Kidney (tissue), 14 donors: Measurements from ENCODE around the gene ZBTB22. TPM values are rescaled to one million over a fixed set of nuclear protein-coding genes. Genes with fewer than 3 reads are reported as not detected.

ENCODE experiments used
- DNase-seq, 5 donors: peaks; one replicate each; pipeline ENCODE4 v3.0.0-alpha.2; 2013 to 2020
- FAIRE-seq: peaks from 2 replicates; lab custom pipeline; 2012; peaks lifted over from hg19 to GRCh38; lab: Jason Lieb, UNC
- H3K27ac ChIP-seq, 2 donors: one replicate each; pipeline ENCODE4 v1.7.0; 2013; ENCODE audit warnings: low read depth in 2 of 2, low read length in 2 of 2, inconsistent platforms in 1 of 2
- H3K27me3 ChIP-seq: one replicate; pipeline ENCODE4 v1.7.1; 2013; ENCODE audit warnings: low read length, inconsistent platforms; ENCODE audit not compliant: control insufficient read depth, insufficient read depth
- H3K36me3 ChIP-seq, 3 donors: one replicate each; pipeline versions ENCODE4 v1.7.0 to v1.7.1; 2013; ENCODE audit warnings: low read length in 3 of 3, control low read depth in 1 of 3, inconsistent platforms in 1 of 3; ENCODE audit not compliant: insufficient read depth in 3 of 3, control insufficient read depth in 2 of 3
- H3K4me1 ChIP-seq, 3 donors: one replicate each; pipeline versions ENCODE4 v1.7.0 to v1.7.1; 2013; ENCODE audit warnings: low read length in 3 of 3, inconsistent platforms in 1 of 3, low read depth in 1 of 3; ENCODE audit not compliant: control insufficient read depth in 2 of 3, insufficient read depth in 2 of 3
- H3K4me3 ChIP-seq, 3 donors: one replicate each; pipeline versions ENCODE4 v1.7.0 to v1.8.1; 2013; ENCODE audit warnings: low read length in 3 of 3, control low read depth in 1 of 3, inconsistent platforms in 1 of 3
- H3K9ac ChIP-seq, 3 donors: one replicate each; pipeline versions ENCODE4 v1.7.0 to v1.7.1; 2013; ENCODE audit warnings: low read length in 3 of 3, control low read depth in 1 of 3, inconsistent platforms in 1 of 3
- H3K9me3 ChIP-seq, 3 donors: one replicate each; pipeline versions ENCODE4 v1.7.0 to v1.7.1; 2013; ENCODE audit warnings: low read length in 3 of 3, control low read depth in 1 of 3, inconsistent platforms in 1 of 3; ENCODE audit not compliant: control insufficient read depth in 2 of 3, insufficient read depth in 1 of 3
- intact Hi-C: fragments of 100-400 bp; cut with DNase I; formaldehyde crosslinking; loops from one replicate; pipeline ENCODE4 v1.11.1; 2022
- polyA plus RNA-seq: library from polyadenylated mRNA; stranded (reverse); fragments of 350-450 nt; fragmentation: Illumina TruSeq; extraction: RNeasy Lipid Tissue Mini Kit (QIAGEN cat#74804); gene quantifications from one replicate; pipeline ENCODE4 v1.2.3, GENCODE V29; 2014; ENCODE audit warnings: low read depth, low replicate concordance; ENCODE audit not compliant: insufficient read depth
- total RNA-seq: library from RNA; stranded (reverse); fragmentation: NEBNext Ultra II Directional; extraction: Animal tissue kit (Norgen Biotek cat#: 25700); gene quantifications from one replicate; pipeline ENCODE4 v1.2.1, GENCODE V29; 2021
- TF ChIP-seq, protein P1 (sequence below): IDR thresholded peaks from 3 replicates; pipeline ENCODE4 v1.5.1; 2012; ENCODE audit warnings: mild to moderate bottlenecking, moderate library complexity, borderline replicate concordance; ENCODE audit not compliant: insufficient read depth; ENCODE audit errors: extremely low read depth
- donor health status: control.
- donor health status: control.
- donor health status: control.
- donor health status: control.
- donor health status: control.
- donor health status: DM: yes; HTN: yes; CAD: no.
- donor health status: Normal renal cell carcinoma (clear cell type).

The ZBTB22 gene
- total and polyA plus RNA-seq, 2 donors from 2014 or later, result 16.3 to 22.9 TPM

DNA sequence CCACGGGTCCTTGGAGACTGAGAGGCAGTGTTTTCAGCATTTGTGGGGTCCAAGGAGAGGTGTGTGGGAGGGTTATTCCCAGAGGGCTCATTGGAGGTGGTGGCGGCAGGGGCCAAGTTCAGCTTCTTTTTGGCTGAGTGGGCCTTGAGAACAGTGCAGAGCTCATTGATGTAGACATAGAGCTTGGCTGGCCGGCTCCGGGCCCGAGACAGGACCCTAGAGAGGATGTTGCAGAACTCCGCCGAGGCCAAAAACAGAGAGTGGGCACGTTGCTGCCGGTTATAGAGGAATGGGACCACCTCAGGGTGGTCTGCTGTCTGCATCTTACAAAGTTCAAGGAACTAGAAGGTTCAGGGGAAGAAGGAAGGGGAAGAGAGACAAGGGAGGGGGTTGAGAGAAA is 3.7 kb upstream of the ZBTB22 start:
- Histone ChIP-seq H3K36me3 (peaks cover 5 to 17% (median 11%) of the 10 kb centered on the region in 3 donors), H3K27ac (no peak overlapping the region), H3K4me1 (peaks cover 0 to 27% (median 21%) of the 10 kb centered on the region in 3 donors), H3K9ac (peak overlapping the region in 1 of 3 donors; percentile 97), H3K4me3 (no peak overlapping the region), H3K9me3 (no peaks in the 10 kb centered on the region), H3K27me3 (no peaks in the 10 kb centered on the region)
- TF ChIP-seq, protein P1, sequence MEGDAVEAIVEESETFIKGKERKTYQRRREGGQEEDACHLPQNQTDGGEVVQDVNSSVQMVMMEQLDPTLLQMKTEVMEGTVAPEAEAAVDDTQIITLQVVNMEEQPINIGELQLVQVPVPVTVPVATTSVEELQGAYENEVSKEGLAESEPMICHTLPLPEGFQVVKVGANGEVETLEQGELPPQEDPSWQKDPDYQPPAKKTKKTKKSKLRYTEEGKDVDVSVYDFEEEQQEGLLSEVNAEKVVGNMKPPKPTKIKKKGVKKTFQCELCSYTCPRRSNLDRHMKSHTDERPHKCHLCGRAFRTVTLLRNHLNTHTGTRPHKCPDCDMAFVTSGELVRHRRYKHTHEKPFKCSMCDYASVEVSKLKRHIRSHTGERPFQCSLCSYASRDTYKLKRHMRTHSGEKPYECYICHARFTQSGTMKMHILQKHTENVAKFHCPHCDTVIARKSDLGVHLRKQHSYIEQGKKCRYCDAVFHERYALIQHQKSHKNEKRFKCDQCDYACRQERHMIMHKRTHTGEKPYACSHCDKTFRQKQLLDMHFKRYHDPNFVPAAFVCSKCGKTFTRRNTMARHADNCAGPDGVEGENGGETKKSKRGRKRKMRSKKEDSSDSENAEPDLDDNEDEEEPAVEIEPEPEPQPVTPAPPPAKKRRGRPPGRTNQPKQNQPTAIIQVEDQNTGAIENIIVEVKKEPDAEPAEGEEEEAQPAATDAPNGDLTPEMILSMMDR, result no peak
- FAIRE-seq, result no peak
- intact Hi-C loops, result no loop called here
- no peak for DNase-seq

DNA sequence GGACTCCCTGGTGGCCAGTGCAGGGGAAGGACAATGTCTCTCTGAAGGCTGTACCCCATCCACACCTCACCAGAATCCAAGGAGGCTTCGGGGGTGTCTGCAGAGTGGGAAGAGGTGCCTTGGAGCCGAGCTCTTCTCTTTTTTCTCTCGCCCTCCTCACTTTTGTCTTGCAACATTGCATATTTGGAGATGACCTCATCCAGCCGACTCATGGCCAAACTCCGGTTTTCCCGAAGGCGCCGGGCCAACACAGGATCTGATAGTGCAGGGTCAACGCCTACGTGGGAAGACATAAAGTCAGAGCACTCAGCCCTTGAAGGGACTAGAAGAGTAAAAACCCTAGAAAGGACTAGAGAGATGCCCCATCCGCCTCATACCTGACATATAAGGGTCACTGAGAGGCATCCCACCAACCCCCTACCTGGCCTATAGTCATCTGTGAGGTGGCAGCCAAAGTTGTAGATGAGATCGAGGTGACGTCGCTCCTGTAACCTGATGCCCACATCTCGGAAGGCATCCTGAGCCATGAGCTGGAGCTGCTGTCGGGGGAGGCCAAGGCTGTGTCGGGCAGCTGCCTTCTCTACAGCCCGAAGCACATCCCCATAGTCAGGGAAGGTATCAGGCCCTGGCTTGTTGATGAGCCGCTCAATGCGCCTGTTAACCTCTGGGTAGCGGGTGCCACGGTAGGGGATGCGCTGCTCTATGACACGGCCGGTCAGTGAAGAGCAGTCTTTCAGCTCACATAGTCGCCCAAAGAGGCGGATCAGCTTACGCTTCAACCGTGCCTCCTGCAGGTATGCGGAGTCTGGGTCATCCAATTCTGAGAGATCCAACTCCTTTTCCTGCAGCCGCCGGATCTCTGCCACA is 3.0 kb upstream of the ZBTB22 start:
- H3K36me3 ChIP-seq, result peaks cover 5 to 17% (median 11%) of the 10 kb centered on the region in 3 donors
- DNase-seq, result peak in 3 of 5 donors; percentile 22 to 61 (median 22)
- no peak for FAIRE-seq
- H3K9ac ChIP-seq, result no peak overlapping the region
- H3K4me1 ChIP-seq, result peaks cover 0 to 29% (median 21%) of the 10 kb centered on the region in 3 donors
- H3K9me3 ChIP-seq, result no peaks in the 10 kb centered on the region
- TF ChIP-seq, protein P1, result no peak
- H3K4me3 ChIP-seq, result no peak overlapping the region
- intact Hi-C loops, result no loop called here
- H3K27ac ChIP-seq, result no peak overlapping the region
- no peaks in the 10 kb centered on the region for H3K27me3 ChIP-seq

DNA sequence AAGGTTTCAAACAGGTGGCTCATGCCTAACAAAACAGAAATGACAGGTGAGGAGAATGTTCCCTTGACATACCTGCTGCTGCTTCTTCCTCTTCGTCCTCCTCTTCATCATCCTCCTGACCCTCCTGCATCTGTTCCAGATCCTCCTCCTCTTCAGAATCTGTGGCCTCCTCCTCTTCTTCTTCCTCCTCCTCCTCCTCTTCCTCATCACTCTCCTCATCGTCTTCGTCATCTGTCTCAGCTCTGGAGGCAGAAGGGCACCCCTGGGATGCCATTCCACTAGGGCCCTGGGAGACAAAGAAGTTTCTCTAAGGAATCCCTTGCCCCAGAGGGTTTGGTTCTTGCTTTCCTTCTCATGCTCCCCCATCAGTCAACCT is 2.4 kb upstream of the ZBTB22 start:
- H3K4me1 ChIP-seq, result peaks cover 0 to 34% (median 21%) of the 10 kb centered on the region in 3 donors
- H3K27ac ChIP-seq, result no peak overlapping the region
- TF ChIP-seq, protein P1, result no peak
- no peaks in the 10 kb centered on the region for H3K9me3 ChIP-seq
- FAIRE-seq (no peak), DNase-seq (no peak)
- no peak overlapping the region for H3K9ac ChIP-seq
- no peaks in the 10 kb centered on the region for H3K27me3 ChIP-seq
- no peak overlapping the region for H3K4me3 ChIP-seq
- intact Hi-C loops, result no loop called here
- H3K36me3 ChIP-seq, result peaks cover 5 to 17% (median 11%) of the 10 kb centered on the region in 3 donors
